K562 (cell line): Measurements from ENCODE around the gene HOXB7. TPM values are rescaled to one million over a fixed set of nuclear protein-coding genes. Genes with fewer than 3 reads are reported as not detected.

Experiments
- ATAC-seq: fragments of 200-7000 bp; cut with Tn5 transposase; 3 replicates; pipeline ENCODE4 v1.9.1; 2020; ENCODE audit warnings: moderate library complexity
- BruUV-seq: library from RNA; stranded (reverse); fragments of 400-500 nt; replicated peaks from 2 replicates; lab custom pipeline; 2021; lab: Mats Ljungman, UMichigan
- CTCF ChIA-PET: fragments of 300-600 bp; formaldehyde crosslinking; extraction: SDS; loops from one replicate; lab custom pipeline; 2021; ENCODE audit warnings: low intra/inter-chr PET ratio; lab: Yijun Ruan, JAX
- POLR2A ChIA-PET: fragments of 300-600, 350-650 bp; sonication (Branson Sonifier 250); formaldehyde crosslinking; extraction: SDS; loops from one replicate; lab custom pipeline; 2021; ENCODE audit warnings: antibody characterized with exemption, inconsistent platforms; lab: Yijun Ruan, JAX
- DNase-seq, 4 experiments: peaks; one replicate each; pipeline versions ENCODE4 v3.0.0 to v3.0.0-alpha.2; 2011 to 2018; ENCODE audit warnings: low spot score in 3 of 4, mixed read lengths in 3 of 4; ENCODE audit errors: extremely low read depth in 1 of 4
- FAIRE-seq: peaks from 2 replicates; lab custom pipeline; 2011; peaks lifted over from hg19 to GRCh38; lab: Jason Lieb, UNC
- H2AFZ ChIP-seq: 2 replicates; pipeline ENCODE4 v1.6.0; 2011; ENCODE audit warnings: low read depth, low read length, control low read depth, inconsistent platforms
- H3K27ac ChIP-seq: fragments of 200-600 bp; 3 replicates; pipeline ENCODE4 v1.8.0; 2011; ENCODE audit warnings: low read depth, mild to moderate bottlenecking, control low read depth, inconsistent platforms, low read length, moderate library complexity, mixed read lengths; ENCODE audit errors: extremely low read depth
- H3K27me3 ChIP-seq, 2 experiments: fragments of 300-600 bp in 1 of 2; 2 replicates in 1 of 2; 3 replicates in 1 of 2; pipeline versions ENCODE4 v1.6.0 to v1.8.0; 2011; ENCODE audit warnings: inconsistent platforms in 2 of 2, low read length in 2 of 2, mild to moderate bottlenecking in 1 of 2, mixed read lengths in 1 of 2, moderate library complexity in 1 of 2; ENCODE audit not compliant: control insufficient read depth in 2 of 2, insufficient read depth in 2 of 2
- H3K36me3 ChIP-seq: fragments of 300-600 bp; 3 replicates; pipeline ENCODE4 v1.8.0; 2011; ENCODE audit warnings: mild to moderate bottlenecking, low read length, inconsistent platforms; ENCODE audit not compliant: control insufficient read depth, insufficient read depth
- H3K4me1 ChIP-seq, 2 experiments: fragments of 200-600 bp in 1 of 2; replicated peaks in 1 of 2; 2 replicates in 1 of 2; 3 replicates in 1 of 2; pipeline versions ENCODE4 v1.5.1 to v1.8.0; 2011; ENCODE audit warnings: inconsistent platforms in 2 of 2, low read length in 2 of 2, mild to moderate bottlenecking in 1 of 2, mixed read lengths in 1 of 2, moderate library complexity in 1 of 2; ENCODE audit not compliant: control insufficient read depth in 2 of 2, insufficient read depth in 2 of 2
- H3K4me2 ChIP-seq: 2 replicates; pipeline ENCODE4 v1.6.1; 2011; ENCODE audit warnings: low read length, control low read depth, inconsistent platforms, mixed read lengths; ENCODE audit not compliant: insufficient read depth
- H3K4me3 ChIP-seq: fragments of 200-600 bp; sonication (generic), shearing (Covaris generic); 2 replicates; pipeline ENCODE4 v1.5.1; 2016; ENCODE audit warnings: control low read depth, inconsistent platforms
- H3K79me2 ChIP-seq: fragments of 200-600 bp; 3 replicates; pipeline ENCODE4 v1.8.0; 2011; ENCODE audit warnings: low read length, inconsistent platforms; ENCODE audit not compliant: control insufficient read depth, insufficient read depth
- H3K9ac ChIP-seq, 2 experiments: 2 replicates each; pipeline versions ENCODE4 v1.6.0 to v1.6.1; 2011; ENCODE audit warnings: low read depth in 2 of 2, low read length in 2 of 2, control low read depth in 1 of 2, inconsistent platforms in 1 of 2, mild to moderate bottlenecking in 1 of 2, mixed read lengths in 1 of 2; ENCODE audit not compliant: insufficient read depth in 1 of 2
- H3K9me1 ChIP-seq: one replicate; pipeline ENCODE4 v1.6.0; 2011; ENCODE audit warnings: inconsistent platforms, mild to moderate bottlenecking, low read length, moderate library complexity; ENCODE audit not compliant: control insufficient read depth, insufficient read depth
- H3K9me3 ChIP-seq: replicated peaks from 2 replicates; pipeline ENCODE4 v1.5.1; 2011; ENCODE audit warnings: low read depth, low read length, inconsistent platforms; ENCODE audit not compliant: control insufficient read depth, insufficient read depth
- H4K20me1 ChIP-seq: replicated peaks from 2 replicates; pipeline ENCODE4 v1.6.1; 2011; ENCODE audit warnings: low read length, inconsistent platforms, mixed read lengths; ENCODE audit not compliant: control insufficient read depth, insufficient read depth
- BCOR ChIP-seq: fragments of 450-650 bp; IDR thresholded peaks from 2 replicates; pipeline ENCODE4 v1.6.1; 2016
- ERF ChIP-seq: fragments of 450-650 bp; formaldehyde crosslinking; IDR thresholded peaks from 2 replicates; pipeline ENCODE4 v1.4.0; 2020; ENCODE audit warnings: mild to moderate bottlenecking, mixed read lengths
- RBM17 ChIP-seq: fragments of 200-400 bp; formaldehyde crosslinking; IDR thresholded peaks from 2 replicates; pipeline ENCODE4 v1.6.1; 2017; ENCODE audit warnings: low read depth, mild to moderate bottlenecking, low read length, borderline replicate concordance
- TARDBP ChIP-seq: fragments of 450-650 bp; IDR thresholded peaks from 2 replicates; pipeline ENCODE4 v1.6.1; 2016
- TRIM28 ChIP-seq: fragments of 450-650 bp; IDR thresholded peaks from 2 replicates; pipeline ENCODE4 v1.6.1; 2017
- ZNF445 ChIP-seq: fragments of 250-450 bp; sonication (Bioruptor Pico); IDR thresholded peaks from 2 replicates; pipeline ENCODE4 v1.4.0; 2020; ENCODE audit warnings: low read depth, mild to moderate bottlenecking, moderate library complexity
- ZNF57 ChIP-seq: fragments of 450-650 bp; formaldehyde crosslinking; IDR thresholded peaks from 2 replicates; pipeline ENCODE4 v1.4.0; 2020; ENCODE audit warnings: mild to moderate bottlenecking, moderate library complexity
- ZNF589 ChIP-seq: fragments of 200-800 bp; sonication (Bioruptor generic); IDR thresholded peaks from 2 replicates; pipeline ENCODE4 v1.6.1; 2016; ENCODE audit warnings: low read depth, missing genetic modification characterization, missing compliant biosample characterization
- WGBS: fragments of 100-300 bp; shearing (Covaris generic); methylation state at CpG from one replicate; pipeline ENCODE4 v1.1.6; 2016; ENCODE audit warnings: low coverage, mixed read lengths; ENCODE audit not compliant: insufficient coverage; ENCODE audit errors: missing lambda C conversion rate; 5-methylcytosine and 5-hydroxymethylcytosine counted together
- in situ Hi-C: fragments of 300-500 bp; cut with MboI; formaldehyde crosslinking; loops from 4 replicates; pipeline ENCODE4 v1.15.0; 2018; ENCODE audit warnings: inconsistent platforms, mixed read lengths
- intact Hi-C: fragments of 100-400 bp; cut with micrococcal nuclease; formaldehyde crosslinking; loops from 2 replicates; pipeline ENCODE4 v1.14.2; 2022
- polyA plus RNA-seq, 8 experiments: library from polyadenylated mRNA; depleted of rRNA in 4 of 8; stranded (reverse) in 5 of 8; unstranded in 3 of 8; fragments of >200 nt; fragmentation: Nextera tagmentation in 2 of 8; fragmentation: Illumina TruSeq in 1 of 8; extraction: Ambion mirVana in 2 of 8; extraction: Trizol in 1 of 8; gene quantifications; 2 replicates each; pipeline versions ENCODE4 v1.2.1 to v1.2.3, GENCODE V29; 2011 to 2014; ENCODE audit warnings: inconsistent platforms in 1 of 8, missing spikeins in 1 of 8
- total RNA-seq, 7 experiments: library from RNA; depleted of rRNA in 6 of 7; stranded (reverse); fragments of >200 nt in 6 of 7; fragmentation: Illumina TruSeq in 2 of 7; extraction: Trizol in 2 of 7; gene quantifications; 2 replicates each; pipeline versions ENCODE4 v1.2.1 to v1.2.3, GENCODE V29; 2011 to 2021; ENCODE audit warnings: low replicate concordance in 1 of 7
- TF ChIP-seq, protein P1 (sequence below): fragments of 450-650 bp; conservative IDR thresholded peaks from 2 replicates; pipeline ENCODE4 v1.6.1; 2016; ENCODE audit warnings: missing genetic modification characterization, low read depth, mild to moderate bottlenecking, missing compliant biosample characterization, moderate library complexity
- TF ChIP-seq, protein P2 (sequence below): sonication (generic); formaldehyde crosslinking; IDR thresholded peaks from 2 replicates; pipeline ENCODE4 v1.8.0; 2022; ENCODE audit warnings: missing genetic modification reagents, mild to moderate bottlenecking, borderline replicate concordance
- TF ChIP-seq, protein P3 (sequence below): IDR thresholded peaks from 2 replicates; pipeline ENCODE4 v1.6.1; 2012; ENCODE audit warnings: low read depth, low read length, improper control_type of control experiment, borderline replicate concordance
- TF ChIP-seq, protein P4 (sequence below): sonication (generic); formaldehyde crosslinking; IDR thresholded peaks from 2 replicates; pipeline ENCODE4 v1.8.1; 2023; ENCODE audit warnings: mild to moderate bottlenecking, missing genetic modification reagents

HOXB7 gene
- total and polyA plus RNA-seq, 9 of the 15 experiments (the other 6 are each of a cell fraction or from before 2014, with no cell fraction given) = 5.5 to 16.7 (median 8.3) TPM

DNA sequence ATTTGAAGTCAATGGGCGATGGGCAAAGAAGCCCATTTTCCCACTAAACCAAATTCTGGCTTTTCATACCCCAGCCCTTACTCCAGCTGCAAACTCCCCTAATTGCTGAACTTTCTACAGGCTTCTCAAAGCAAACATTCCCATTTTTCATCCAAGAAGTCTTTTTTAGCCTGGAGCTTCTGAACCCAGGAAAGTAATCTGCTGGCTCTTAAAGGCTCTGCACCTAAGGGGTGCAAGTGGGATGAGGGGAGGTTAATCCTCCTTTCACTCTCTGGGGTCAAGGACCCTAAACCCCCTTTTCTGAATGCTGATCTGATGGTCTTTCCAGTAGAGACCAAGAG is 2.4 kb downstream of the HOXB7 start:
- no peak overlapping the region for H2AFZ ChIP-seq
- H4K20me1 ChIP-seq = no peaks in the 10 kb centered on the region
- H3K9me1 ChIP-seq = no peaks in the 10 kb centered on the region
- ATAC-seq (no peak), FAIRE-seq (no peak), DNase-seq (no peak)
- BruUV-seq = no TSS peak
- H3K79me2 ChIP-seq = peaks cover 31% of the 10 kb centered on the region
- no peaks in the 10 kb centered on the region for H3K9me3 ChIP-seq
- CTCF ChIA-PET = no interaction called here
- POLR2A ChIA-PET = interaction anchor here (1.0 to 1.6 kb wide), 3 partner anchors 10 to 72 kb away, joined by 3 to 5 read pairs (median 5); no protein-coding TSS in a partner anchor
- peak overlapping the region; percentile 71; the same call in 1 of the 2 replicates for H3K4me2 ChIP-seq
- H3K36me3 ChIP-seq = peaks cover 12% of the 10 kb centered on the region; the same call in 1 of the 3 replicates
- H3K4me1 ChIP-seq = peaks cover 26 to 58% of the 10 kb centered on the region in 2 experiments
- no peak overlapping the region for H3K27ac ChIP-seq
- WGBS = 100% methylated on average over 1 of the region's 1 CpG
- H3K9ac ChIP-seq = peak overlapping the region; percentile 80 to 94; a peak in 1 of 4 replicates
- H3K27me3 ChIP-seq = no peaks in the 10 kb centered on the region
- intact Hi-C loops = no loop called here
- in situ Hi-C loops = no loop called here
- H3K4me3 ChIP-seq = no peak overlapping the region
- TF ChIP-seq ZNF57 (CRISPR knock-in tag) = no peak
- TF ChIP-seq TRIM28 = no peak
- TF ChIP-seq, protein P1, sequence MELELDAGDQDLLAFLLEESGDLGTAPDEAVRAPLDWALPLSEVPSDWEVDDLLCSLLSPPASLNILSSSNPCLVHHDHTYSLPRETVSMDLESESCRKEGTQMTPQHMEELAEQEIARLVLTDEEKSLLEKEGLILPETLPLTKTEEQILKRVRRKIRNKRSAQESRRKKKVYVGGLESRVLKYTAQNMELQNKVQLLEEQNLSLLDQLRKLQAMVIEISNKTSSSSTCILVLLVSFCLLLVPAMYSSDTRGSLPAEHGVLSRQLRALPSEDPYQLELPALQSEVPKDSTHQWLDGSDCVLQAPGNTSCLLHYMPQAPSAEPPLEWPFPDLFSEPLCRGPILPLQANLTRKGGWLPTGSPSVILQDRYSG (tag) = no peak
- TF ChIP-seq, protein P2, sequence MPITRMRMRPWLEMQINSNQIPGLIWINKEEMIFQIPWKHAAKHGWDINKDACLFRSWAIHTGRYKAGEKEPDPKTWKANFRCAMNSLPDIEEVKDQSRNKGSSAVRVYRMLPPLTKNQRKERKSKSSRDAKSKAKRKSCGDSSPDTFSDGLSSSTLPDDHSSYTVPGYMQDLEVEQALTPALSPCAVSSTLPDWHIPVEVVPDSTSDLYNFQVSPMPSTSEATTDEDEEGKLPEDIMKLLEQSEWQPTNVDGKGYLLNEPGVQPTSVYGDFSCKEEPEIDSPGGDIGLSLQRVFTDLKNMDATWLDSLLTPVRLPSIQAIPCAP (CRISPR knock-in tag) = no peak
- TF ChIP-seq ZNF445 = no peak
- no peak for TF ChIP-seq ERF (CRISPR knock-in tag)
- no peak for TF ChIP-seq TARDBP
- TF ChIP-seq ZNF589 = no peak
- TF ChIP-seq, protein P3, sequence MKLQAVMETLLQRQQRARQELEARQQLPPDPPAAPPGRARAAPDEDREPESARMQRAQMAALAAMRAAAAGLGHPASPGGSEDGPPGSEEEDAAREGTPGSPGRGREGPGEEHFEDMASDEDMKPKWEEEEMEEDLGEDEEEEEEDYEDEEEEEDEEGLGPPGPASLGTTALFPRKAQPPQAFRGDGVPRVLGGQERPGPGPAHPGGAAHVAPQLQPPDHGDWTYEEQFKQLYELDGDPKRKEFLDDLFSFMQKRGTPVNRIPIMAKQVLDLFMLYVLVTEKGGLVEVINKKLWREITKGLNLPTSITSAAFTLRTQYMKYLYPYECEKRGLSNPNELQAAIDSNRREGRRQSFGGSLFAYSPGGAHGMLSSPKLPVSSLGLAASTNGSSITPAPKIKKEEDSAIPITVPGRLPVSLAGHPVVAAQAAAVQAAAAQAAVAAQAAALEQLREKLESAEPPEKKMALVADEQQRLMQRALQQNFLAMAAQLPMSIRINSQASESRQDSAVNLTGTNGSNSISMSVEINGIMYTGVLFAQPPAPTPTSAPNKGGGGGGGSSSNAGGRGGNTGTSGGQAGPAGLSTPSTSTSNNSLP = no peak
- TF ChIP-seq, protein P4, sequence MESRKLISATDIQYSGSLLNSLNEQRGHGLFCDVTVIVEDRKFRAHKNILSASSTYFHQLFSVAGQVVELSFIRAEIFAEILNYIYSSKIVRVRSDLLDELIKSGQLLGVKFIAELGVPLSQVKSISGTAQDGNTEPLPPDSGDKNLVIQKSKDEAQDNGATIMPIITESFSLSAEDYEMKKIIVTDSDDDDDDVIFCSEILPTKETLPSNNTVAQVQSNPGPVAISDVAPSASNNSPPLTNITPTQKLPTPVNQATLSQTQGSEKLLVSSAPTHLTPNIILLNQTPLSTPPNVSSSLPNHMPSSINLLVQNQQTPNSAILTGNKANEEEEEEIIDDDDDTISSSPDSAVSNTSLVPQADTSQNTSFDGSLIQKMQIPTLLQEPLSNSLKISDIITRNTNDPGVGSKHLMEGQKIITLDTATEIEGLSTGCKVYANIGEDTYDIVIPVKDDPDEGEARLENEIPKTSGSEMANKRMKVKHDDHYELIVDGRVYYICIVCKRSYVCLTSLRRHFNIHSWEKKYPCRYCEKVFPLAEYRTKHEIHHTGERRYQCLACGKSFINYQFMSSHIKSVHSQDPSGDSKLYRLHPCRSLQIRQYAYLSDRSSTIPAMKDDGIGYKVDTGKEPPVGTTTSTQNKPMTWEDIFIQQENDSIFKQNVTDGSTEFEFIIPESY (CRISPR knock-in tag) = no peak
- no peak for TF ChIP-seq RBM17
- TF ChIP-seq BCOR = no peak
